Nephron progenitor cell (in vitro differentiated cells): ENCODE results near the gene GNAO1.

ENCODE experiments used
- DNase-seq: peaks from one replicate; pipeline ENCODE4 v3.0.0; 2021
- H3K27ac Mint-ChIP-seq: 2 replicates; pipeline ENCODE4 v1.8.0; 2021; ENCODE audit warnings: mild to moderate bottlenecking, moderate library complexity, mixed read lengths
- H3K27me3 Mint-ChIP-seq: 2 replicates; pipeline ENCODE4 v1.8.0; 2021; ENCODE audit warnings: mild to moderate bottlenecking, low read depth, mixed read lengths; ENCODE audit not compliant: poor library complexity
- H3K36me3 Mint-ChIP-seq: 2 replicates; pipeline ENCODE4 v1.8.0; 2021; ENCODE audit warnings: low read depth, mixed read lengths
- H3K4me1 Mint-ChIP-seq: 2 replicates; pipeline ENCODE4 v1.8.0; 2021; ENCODE audit warnings: mixed read lengths
- H3K4me3 Mint-ChIP-seq: 2 replicates; pipeline ENCODE4 v1.8.0; 2021; ENCODE audit warnings: mild to moderate bottlenecking, moderate library complexity, mixed read lengths
- H3K9me3 Mint-ChIP-seq: 2 replicates; pipeline ENCODE4 v1.8.0; 2021; ENCODE audit warnings: mild to moderate bottlenecking, moderate library complexity, mixed read lengths
- TF ChIP-seq, protein P1 (sequence below): fragments of 200-600 bp; sonication (generic); IDR thresholded peaks from 2 replicates; pipeline ENCODE4 v1.5.0; 2021; ENCODE audit warnings: antibody characterized with exemption

Gene GNAO1

DNA sequence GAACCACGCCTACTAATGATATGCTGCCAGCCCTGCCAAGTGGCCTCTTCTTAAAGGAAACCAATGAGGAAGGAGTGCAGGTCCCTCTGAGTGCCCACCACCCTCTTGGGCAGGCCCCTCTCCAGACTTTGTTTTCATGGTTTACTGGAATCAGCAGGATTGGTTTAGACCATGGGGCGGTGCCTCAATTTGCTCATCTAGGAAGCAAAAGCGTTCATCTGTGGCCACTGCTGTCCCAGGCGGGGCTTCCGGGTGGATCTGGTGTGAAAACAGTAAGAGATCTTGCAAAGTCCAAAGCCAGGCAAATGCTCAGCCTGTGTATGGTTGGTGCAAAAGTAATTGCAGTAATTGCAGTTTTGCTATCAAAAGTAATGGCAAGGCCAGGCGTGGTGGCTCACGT lies 162.7 kb downstream of the GNAO1 start:
- peaks cover 11% of the 10 kb centered on the region for H3K27me3 Mint-ChIP-seq
- DNase-seq: no peak

GRCh38 chr16:56354746-56355145 lies 163.5 kb downstream of the GNAO1 start:
- TF ChIP-seq, protein P1, sequence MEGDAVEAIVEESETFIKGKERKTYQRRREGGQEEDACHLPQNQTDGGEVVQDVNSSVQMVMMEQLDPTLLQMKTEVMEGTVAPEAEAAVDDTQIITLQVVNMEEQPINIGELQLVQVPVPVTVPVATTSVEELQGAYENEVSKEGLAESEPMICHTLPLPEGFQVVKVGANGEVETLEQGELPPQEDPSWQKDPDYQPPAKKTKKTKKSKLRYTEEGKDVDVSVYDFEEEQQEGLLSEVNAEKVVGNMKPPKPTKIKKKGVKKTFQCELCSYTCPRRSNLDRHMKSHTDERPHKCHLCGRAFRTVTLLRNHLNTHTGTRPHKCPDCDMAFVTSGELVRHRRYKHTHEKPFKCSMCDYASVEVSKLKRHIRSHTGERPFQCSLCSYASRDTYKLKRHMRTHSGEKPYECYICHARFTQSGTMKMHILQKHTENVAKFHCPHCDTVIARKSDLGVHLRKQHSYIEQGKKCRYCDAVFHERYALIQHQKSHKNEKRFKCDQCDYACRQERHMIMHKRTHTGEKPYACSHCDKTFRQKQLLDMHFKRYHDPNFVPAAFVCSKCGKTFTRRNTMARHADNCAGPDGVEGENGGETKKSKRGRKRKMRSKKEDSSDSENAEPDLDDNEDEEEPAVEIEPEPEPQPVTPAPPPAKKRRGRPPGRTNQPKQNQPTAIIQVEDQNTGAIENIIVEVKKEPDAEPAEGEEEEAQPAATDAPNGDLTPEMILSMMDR: no peak
- no peaks in the 10 kb centered on the region for H3K9me3 Mint-ChIP-seq
- peaks cover 67% of the 10 kb centered on the region for H3K4me1 Mint-ChIP-seq
- no peak for DNase-seq
- H3K36me3 Mint-ChIP-seq: peaks cover under 1% of the 10 kb centered on the region
- H3K27me3 Mint-ChIP-seq: peaks cover 6% of the 10 kb centered on the region
- H3K4me3 Mint-ChIP-seq: no peak overlapping the region
- no peak overlapping the region for H3K27ac Mint-ChIP-seq

More for the DNA sequence above, 162.7 kb downstream of the GNAO1 start:
- Mint-ChIP-seq H3K9me3 (no peaks in the 10 kb centered on the region), H3K4me3 (no peak overlapping the region), H3K4me1 (peaks cover 68% of the 10 kb centered on the region), H3K27ac (no peak overlapping the region), H3K36me3 (no peaks in the 10 kb centered on the region)
- TF ChIP-seq, protein P1: no peak

DNA sequence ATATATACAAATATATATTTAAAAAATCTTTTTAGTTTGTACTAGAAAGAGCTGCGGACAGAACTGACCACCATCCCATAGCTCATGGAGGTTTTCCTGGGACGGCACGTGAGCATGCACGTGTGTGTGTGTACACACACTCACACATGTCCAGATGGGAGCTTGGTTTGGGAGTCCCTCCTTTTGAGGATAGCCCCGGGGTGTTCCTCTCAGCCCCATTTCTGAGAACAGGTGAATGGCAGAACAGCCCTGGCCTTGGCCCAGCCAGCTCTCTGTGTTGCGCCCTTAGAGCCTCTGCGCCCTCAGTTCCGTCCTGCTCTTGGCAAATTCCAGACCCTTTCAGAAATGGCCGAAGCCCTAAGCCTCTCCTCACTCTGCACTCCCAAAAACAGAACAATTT lies 163.9 kb downstream of the GNAO1 start:
- Mint-ChIP-seq H3K27ac (no peak overlapping the region), H3K27me3 (peaks cover 5% of the 10 kb centered on the region), H3K36me3 (peaks cover 5% of the 10 kb centered on the region), H3K4me3 (no peak overlapping the region), H3K4me1 (peaks cover 67% of the 10 kb centered on the region), H3K9me3 (no peaks in the 10 kb centered on the region)
- TF ChIP-seq, protein P1: no peak
- DNase-seq: no peak

- Mint-ChIP-seq H3K9me3 (no peaks in the 10 kb centered on the region), H3K27ac (peak overlapping the region; percentile 89), H3K27me3 (peaks cover 5% of the 10 kb centered on the region), H3K4me3 (peak overlapping the region; percentile 78), H3K36me3 (peaks cover 10% of the 10 kb centered on the region), H3K4me1 (peaks cover 63% of the 10 kb centered on the region)
- DNase-seq: no peak
- TF ChIP-seq, protein P1: no peak
These were observed 164.5 kb downstream of the GNAO1 start for GRCh38 chr16:56355786-56356275.

- H3K27me3 Mint-ChIP-seq: peaks cover 5% of the 10 kb centered on the region
- peak; percentile 84 for DNase-seq
- H3K9me3 Mint-ChIP-seq: no peaks in the 10 kb centered on the region
- H3K36me3 Mint-ChIP-seq: peaks cover 14% of the 10 kb centered on the region
- H3K4me1 Mint-ChIP-seq: peaks cover 56% of the 10 kb centered on the region
- TF ChIP-seq, protein P1: peak; percentile 82
- H3K4me3 Mint-ChIP-seq: peak overlapping the region; percentile 78
- peak overlapping the region; percentile 89 for H3K27ac Mint-ChIP-seq
These were observed 165.3 kb downstream of the GNAO1 start for GRCh38 chr16:56356276-56357240.
